ENCODE measurements around the gene SLC22A12. TPM values are rescaled to one million over a fixed set of nuclear protein-coding genes. Genes with fewer than 3 reads are reported as not detected.
"Not testable (repeated sequence)": the region's sequence is repeated elsewhere in the genome, so short reads cannot be mapped to it uniquely, and the experiment has no call there.

The SLC22A12 gene
- polyA plus RNA-seq, 6 donors from 2014 or later = not detected

DNA sequence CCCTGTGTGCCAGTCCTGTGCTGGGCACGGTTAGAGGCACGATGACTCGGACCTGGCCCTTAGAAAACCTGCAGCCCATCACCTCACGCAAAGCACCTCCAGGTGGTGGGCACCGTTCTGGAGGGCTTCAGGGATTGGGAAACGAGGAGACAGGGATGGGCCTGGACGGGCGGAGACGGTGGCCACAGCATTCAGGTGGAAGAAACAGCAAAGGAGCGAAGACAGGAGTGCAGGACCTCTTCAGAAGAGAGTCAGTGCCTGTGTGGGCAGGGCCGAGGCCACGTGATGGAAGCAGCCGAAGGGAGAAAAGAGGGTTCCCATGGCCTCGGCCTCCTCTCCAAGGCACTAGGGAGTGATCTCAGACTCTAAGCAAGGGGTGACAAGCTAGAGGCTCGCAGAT lies 8.1 kb upstream of the SLC22A12 start:
- peaks cover 5 to 6% (median 6%) of the 10 kb centered on the region in 3 donors for H3K4me1 Mint-ChIP-seq
- no peak overlapping the region for H3K27ac Mint-ChIP-seq
- no peak for DNase-seq
- H3K36me3 Mint-ChIP-seq = peaks cover 0 to 3% of the 10 kb centered on the region in 2 donors
- no peak for ATAC-seq (ENCODE audit: low read depth in 2 of 2)
- H3K9me3 Mint-ChIP-seq = peaks cover 0 to 5% (median 2%) of the 10 kb centered on the region in 7 donors
- H3K27me3 Mint-ChIP-seq = peaks cover 0 to 12% (median 12%) of the 10 kb centered on the region in 3 donors
- H3K4me3 Mint-ChIP-seq = no peak overlapping the region

DNA sequence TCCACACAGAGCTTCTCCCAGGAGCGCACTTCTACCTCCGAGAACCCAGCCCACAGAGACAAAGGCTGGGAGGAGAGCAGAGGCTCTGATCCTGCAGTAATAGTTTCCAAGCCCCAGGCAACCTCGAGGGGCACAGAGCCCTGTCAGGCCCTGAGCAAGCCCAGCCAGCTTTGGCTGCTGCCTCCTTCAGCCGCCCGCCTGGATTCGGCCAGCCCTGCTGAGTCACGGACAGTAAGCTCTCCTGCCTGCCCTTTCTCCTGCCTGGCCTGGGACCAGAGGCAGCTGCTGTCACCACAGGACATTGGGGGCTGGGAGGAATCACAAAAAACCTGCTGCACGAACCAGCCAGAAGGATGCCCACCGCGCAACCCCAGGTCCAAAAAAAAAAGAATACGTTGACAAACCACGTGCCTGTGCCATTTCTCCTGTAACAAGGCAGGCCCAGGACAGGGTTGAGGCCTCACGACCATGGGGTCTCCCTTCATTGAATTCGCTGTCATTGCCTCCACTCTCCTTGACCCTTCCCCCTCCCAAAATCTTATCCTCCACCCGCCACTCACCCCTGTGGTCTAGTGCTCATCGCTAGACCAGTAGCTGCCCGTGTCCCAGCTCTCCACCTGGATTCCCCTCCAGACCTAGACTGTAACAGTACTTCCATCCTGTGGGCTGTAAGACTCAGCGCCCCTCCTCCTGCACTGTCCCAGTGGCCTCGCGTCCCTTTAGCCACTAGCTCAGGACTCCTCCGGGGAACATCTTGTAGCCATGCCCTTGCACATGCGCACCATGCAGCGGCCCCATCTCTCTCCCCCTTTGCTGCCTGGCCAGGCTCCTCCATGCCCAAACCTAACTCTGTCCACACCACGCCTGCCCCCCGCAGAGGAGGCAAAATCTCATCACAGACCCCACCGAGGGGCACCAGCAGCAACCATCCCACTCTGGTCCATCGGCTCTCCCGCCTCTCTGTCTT lies 7.4 kb upstream of the SLC22A12 start:
- H3K9me3 Mint-ChIP-seq = peaks cover 4 to 12% (median 9%) of the 10 kb centered on the region in 7 donors
- peaks cover 0 to 18% (median 16%) of the 10 kb centered on the region in 3 donors for H3K27me3 Mint-ChIP-seq
- peaks cover 0 to 10% of the 10 kb centered on the region in 2 donors for H3K36me3 Mint-ChIP-seq
- H3K27ac Mint-ChIP-seq = peak overlapping the region in 1 of 6 donors; percentile 52
- ATAC-seq (ENCODE audit: low read depth in 2 of 2) (no peak), DNase-seq (no peak)
- no peak overlapping the region for H3K4me3 Mint-ChIP-seq
- H3K4me1 Mint-ChIP-seq = peaks cover 0 to 3% (median 0%) of the 10 kb centered on the region in 3 donors

DNA sequence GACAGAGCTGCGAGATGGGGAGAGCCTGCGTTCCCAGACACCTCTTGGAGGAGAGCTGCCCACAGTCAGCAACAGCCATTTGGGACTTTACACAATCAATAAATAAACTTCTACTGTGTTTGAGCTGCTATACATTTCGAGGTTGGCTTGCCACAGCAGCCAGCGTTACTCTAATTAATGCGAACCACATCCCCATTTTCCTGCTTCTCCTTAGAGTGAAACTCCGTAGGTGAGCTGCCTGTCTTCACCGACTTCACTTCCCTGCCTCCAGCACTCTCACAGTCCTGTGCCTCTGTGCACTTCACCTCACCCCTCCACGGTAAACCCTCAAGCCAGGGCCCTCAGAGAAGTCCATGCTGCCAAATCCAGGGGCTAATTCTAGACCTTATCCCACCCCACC lies 5.9 kb upstream of the SLC22A12 start:
- H3K9me3 Mint-ChIP-seq = peaks cover 9 to 20% (median 16%) of the 10 kb centered on the region in 7 donors
- H3K36me3 Mint-ChIP-seq = peaks cover 0 to 18% of the 10 kb centered on the region in 2 donors
- peaks cover 0 to 24% (median 23%) of the 10 kb centered on the region in 3 donors for H3K27me3 Mint-ChIP-seq
- ATAC-seq (ENCODE audit: low read depth in 2 of 2) (no peak), DNase-seq (no peak)
- H3K4me1 Mint-ChIP-seq = peaks cover 0 to 3% (median 0%) of the 10 kb centered on the region in 3 donors
- no peak overlapping the region for H3K4me3 Mint-ChIP-seq
- H3K27ac Mint-ChIP-seq = no peak overlapping the region

DNA sequence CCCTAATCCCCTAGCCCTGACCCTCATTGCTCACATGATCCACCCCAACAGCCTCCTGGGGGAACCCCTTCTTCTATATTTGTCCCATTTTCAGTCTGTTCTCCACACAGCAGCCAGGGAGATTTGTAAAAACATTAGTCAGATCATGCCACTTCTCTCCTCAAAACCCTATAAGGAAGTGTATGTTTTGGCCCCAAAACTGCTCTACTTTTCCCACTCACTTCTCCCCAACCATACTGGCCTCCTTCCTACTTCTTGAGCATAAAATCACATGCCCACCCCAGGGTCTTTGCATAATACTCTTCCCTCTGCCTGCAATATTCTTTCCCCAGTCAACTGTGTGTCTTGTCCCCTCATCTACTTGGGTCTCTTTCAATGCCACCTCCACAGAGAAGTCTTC lies 4.7 kb upstream of the SLC22A12 start:
- Mint-ChIP-seq H3K36me3 (peaks cover 0 to 18% of the 10 kb centered on the region in 2 donors), H3K27ac (peak overlapping the region in 2 of 6 donors; percentile 5 to 41), H3K4me1 (peaks cover 0 to 3% (median 0%) of the 10 kb centered on the region in 3 donors), H3K4me3 (no peak overlapping the region), H3K27me3 (peaks cover 0 to 24% (median 23%) of the 10 kb centered on the region in 3 donors), H3K9me3 (peaks cover 9 to 20% (median 16%) of the 10 kb centered on the region in 7 donors)
- DNase-seq (no peak), ATAC-seq (ENCODE audit: low read depth in 2 of 2) (no peak)

DNA sequence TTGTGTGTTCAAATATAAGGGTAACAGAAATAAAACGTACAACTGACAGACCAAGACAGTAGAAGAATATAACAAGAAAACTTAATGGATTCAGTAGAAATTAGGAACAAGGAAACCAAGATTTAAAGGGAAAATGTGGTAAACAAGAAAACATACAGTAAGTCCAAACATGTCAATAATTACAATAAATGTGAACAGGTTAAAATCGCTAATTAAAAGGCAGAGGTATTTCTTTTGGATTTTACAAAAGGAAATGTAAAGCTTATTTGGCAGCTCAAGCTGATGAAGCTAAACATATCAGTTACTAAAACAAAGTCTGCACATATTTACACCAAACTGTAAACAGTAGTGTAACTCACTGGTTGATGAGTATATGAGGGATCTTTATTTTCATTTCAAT lies 2.3 kb upstream of the SLC22A12 start:
- ATAC-seq (ENCODE audit: low read depth in 2 of 2) = no peak
- Mint-ChIP-seq H3K27me3 (peaks cover 0 to 24% (median 23%) of the 10 kb centered on the region in 3 donors), H3K36me3 (peaks cover 0 to 18% of the 10 kb centered on the region in 2 donors), H3K9me3 (peaks cover 9 to 20% (median 16%) of the 10 kb centered on the region in 7 donors), H3K27ac (no peak overlapping the region), H3K4me1 (peaks cover 0 to 3% (median 0%) of the 10 kb centered on the region in 3 donors), H3K4me3 (no peak overlapping the region)
- no peak for DNase-seq

DNA sequence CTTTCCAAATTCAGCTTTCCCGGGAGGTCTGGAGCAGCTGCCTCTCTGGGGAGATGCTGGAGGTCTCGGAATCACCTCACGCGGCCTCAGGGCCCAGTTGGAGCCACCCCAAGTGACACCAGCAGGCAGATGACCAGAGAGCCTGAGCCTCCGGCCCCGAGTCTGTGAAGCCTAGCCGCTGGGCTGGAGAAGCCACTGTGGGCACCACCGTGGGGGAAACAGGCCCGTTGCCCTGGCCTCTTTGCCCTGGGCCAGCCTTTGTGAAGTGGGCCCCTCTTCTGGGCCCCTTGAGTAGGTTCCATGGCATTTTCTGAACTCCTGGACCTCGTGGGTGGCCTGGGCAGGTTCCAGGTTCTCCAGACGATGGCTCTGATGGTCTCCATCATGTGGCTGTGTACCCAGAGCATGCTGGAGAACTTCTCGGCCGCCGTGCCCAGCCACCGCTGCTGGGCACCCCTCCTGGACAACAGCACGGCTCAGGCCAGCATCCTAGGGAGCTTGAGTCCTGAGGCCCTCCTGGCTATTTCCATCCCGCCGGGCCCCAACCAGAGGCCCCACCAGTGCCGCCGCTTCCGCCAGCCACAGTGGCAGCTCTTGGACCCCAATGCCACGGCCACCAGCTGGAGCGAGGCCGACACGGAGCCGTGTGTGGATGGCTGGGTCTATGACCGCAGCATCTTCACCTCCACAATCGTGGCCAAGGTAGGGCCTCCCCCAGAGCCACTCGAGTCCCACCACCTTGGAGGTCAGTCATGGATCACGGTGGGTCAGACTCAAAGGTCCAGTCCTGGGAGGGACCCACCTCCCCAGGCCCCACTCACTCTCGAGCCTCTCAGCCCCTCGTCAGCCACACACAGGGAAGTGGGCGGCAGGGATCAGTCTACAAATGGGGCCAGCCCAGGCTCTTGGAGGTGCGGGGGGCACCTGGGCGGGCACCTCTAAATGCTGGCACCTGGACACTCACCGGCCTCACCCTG lies 525 bp downstream of the SLC22A12 start:
- Mint-ChIP-seq H3K4me1 (no peaks in the 10 kb centered on the region), H3K9me3 (peaks cover 9 to 20% (median 16%) of the 10 kb centered on the region in 7 donors), H3K36me3 (peaks cover 0 to 18% of the 10 kb centered on the region in 2 donors), H3K4me3 (peak overlapping the region in 1 of 8 donors; percentile 20), H3K27ac (no peak overlapping the region), H3K27me3 (peaks cover 0 to 16% (median 11%) of the 10 kb centered on the region in 3 donors)
- no peak for ATAC-seq (ENCODE audit: low read depth in 2 of 2)
- no peak for DNase-seq

DNA sequence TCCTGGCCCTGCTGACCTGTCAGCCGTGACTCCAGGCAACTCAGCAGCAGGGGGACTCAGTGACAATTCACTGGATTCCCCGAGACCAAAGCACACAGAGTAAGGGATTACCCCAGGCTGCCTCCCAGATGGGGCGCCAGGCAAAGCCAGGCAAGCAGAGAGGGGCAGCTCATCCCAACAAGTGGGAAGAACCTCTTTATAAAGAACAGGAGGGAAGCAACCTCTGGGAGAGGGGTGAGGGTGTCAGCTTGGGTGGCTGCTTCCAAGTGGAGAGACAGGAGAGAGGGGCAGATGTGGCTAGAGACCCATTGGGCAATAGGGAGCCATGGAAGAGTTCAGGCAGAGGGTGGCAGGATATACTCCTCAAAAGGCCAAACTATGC lies 1.2 kb downstream of the SLC22A12 start:
- Mint-ChIP-seq H3K36me3 (peaks cover 0 to 18% of the 10 kb centered on the region in 2 donors), H3K4me1 (no peaks in the 10 kb centered on the region), H3K27me3 (peaks cover 2 to 16% (median 11%) of the 10 kb centered on the region in 3 donors), H3K27ac (no peak overlapping the region), H3K4me3 (no peak overlapping the region), H3K9me3 (peaks cover 9 to 18% (median 16%) of the 10 kb centered on the region in 7 donors)
- ATAC-seq (ENCODE audit: low read depth in 2 of 2) = no peak
- no peak for DNase-seq

DNA sequence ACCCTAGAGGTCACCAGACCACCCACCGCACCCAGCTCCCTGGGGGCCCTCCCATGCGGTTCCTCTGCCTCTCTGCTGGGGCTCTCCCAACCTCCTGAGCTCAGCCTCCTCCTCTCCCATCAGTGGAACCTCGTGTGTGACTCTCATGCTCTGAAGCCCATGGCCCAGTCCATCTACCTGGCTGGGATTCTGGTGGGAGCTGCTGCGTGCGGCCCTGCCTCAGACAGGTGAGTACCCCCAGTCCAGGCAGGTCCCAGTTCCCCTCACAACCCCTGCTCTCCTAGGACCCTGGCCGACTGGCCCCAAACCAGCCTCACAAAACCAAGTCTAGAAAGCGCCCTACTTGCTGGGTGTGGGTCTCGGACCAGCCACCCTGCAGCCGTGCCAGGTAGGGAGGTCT lies 1.6 kb downstream of the SLC22A12 start:
- peaks cover 6 to 15% (median 11%) of the 10 kb centered on the region in 3 donors for H3K27me3 Mint-ChIP-seq
- ATAC-seq (ENCODE audit: low read depth in 2 of 2) = no peak
- H3K27ac Mint-ChIP-seq = peak overlapping the region in 2 of 6 donors; percentile 21 to 82
- H3K4me3 Mint-ChIP-seq = no peak overlapping the region
- no peaks in the 10 kb centered on the region for H3K4me1 Mint-ChIP-seq
- peaks cover 0 to 17% of the 10 kb centered on the region in 2 donors for H3K36me3 Mint-ChIP-seq
- peaks cover 8 to 17% (median 15%) of the 10 kb centered on the region in 7 donors for H3K9me3 Mint-ChIP-seq
- no peak for DNase-seq

DNA sequence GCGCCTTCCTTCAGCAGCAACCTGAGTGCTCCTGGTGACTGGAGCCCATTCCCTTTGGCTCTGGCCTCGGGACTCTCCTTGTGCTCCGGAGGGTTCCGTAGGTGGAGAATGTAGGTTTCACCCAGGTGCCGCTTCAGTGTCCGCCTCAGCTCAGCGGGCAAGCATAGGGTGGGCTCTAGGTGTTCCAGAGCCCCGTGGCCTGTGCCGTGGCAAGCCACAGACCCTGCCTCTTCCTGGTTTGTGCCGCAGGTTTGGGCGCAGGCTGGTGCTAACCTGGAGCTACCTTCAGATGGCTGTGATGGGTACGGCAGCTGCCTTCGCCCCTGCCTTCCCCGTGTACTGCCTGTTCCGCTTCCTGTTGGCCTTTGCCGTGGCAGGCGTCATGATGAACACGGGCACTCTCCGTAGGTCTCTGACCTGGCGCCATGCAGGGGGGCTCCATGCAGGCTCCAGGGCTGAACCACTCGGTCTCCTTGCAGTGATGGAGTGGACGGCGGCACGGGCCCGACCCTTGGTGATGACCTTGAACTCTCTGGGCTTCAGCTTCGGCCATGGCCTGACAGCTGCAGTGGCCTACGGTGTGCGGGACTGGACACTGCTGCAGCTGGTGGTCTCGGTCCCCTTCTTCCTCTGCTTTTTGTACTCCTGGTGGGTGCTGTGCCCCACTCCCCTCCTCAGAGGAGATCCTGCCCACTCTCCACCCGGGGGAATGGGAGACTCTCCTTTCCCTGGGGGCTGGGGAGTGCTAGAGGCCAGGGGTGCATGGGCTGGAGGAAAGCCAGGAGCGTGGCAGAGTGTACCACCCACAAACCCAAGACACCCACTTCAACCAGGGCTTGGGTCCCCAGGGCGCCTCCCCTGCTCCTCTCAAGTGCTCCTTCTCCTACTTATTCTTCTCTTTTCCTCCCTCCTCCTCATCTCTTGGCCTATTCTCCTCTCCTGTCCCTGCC lies 2.4 kb downstream of the SLC22A12 start:
- ATAC-seq (ENCODE audit: low read depth in 2 of 2) = no peak

DNA sequence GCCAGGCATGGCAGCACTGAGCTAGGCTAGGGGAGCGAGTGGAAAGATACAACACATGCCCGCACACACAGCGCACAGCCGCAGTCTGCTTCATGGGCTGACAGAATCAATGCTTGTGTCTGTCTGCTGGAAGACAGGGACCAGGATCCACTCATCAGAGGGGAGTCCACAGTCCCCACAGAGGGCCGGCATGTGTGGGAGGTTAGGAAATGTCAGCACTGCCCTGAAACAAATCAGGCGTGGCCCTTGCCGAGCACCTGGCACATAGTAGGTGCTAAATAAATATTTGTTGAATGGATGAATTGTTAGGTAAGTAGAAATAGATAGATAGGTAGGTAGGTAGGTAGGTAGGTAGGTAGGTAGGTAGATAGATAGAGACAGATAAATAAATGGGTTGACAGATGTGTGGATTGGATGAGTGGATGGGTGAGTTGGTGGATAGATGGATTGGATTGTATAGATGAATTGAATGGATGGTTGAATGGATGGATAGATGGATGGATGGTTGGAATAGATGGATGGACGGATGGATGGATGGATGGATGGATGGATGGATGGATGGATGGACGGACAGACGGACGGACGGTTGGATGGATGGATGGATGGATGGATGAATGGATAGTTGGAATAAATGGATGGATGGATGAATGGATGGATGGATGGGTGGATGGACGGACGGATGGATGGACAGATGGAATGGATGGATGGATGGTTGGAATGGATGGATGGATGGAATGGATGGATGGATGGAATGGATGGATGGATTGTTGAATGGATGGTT lies 3.3 kb downstream of the SLC22A12 start:
- no peak for DNase-seq
- no peak overlapping the region for H3K27ac Mint-ChIP-seq
- no peaks in the 10 kb centered on the region for H3K4me1 Mint-ChIP-seq
- H3K4me3 Mint-ChIP-seq = no peak overlapping the region
- peaks cover 1 to 3% (median 2%) of the 10 kb centered on the region in 7 donors for H3K9me3 Mint-ChIP-seq
- H3K27me3 Mint-ChIP-seq = peaks cover 2 to 11% (median 3%) of the 10 kb centered on the region in 3 donors
- peaks cover 0 to 3% of the 10 kb centered on the region in 2 donors for H3K36me3 Mint-ChIP-seq
- ATAC-seq (ENCODE audit: low read depth in 2 of 2) = no peak

More for the DNA sequence above, 2.4 kb downstream of the SLC22A12 start:
- Mint-ChIP-seq H3K9me3 (peaks cover 3 to 10% (median 9%) of the 10 kb centered on the region in 7 donors), H3K4me1 (no peaks in the 10 kb centered on the region), H3K36me3 (peaks cover 0 to 9% of the 10 kb centered on the region in 2 donors), H3K4me3 (no peak overlapping the region), H3K27me3 (peaks cover 7 to 11% (median 8%) of the 10 kb centered on the region in 3 donors), H3K27ac (peak overlapping the region in 1 of 6 donors; percentile 57)
- no peak for DNase-seq

DNA sequence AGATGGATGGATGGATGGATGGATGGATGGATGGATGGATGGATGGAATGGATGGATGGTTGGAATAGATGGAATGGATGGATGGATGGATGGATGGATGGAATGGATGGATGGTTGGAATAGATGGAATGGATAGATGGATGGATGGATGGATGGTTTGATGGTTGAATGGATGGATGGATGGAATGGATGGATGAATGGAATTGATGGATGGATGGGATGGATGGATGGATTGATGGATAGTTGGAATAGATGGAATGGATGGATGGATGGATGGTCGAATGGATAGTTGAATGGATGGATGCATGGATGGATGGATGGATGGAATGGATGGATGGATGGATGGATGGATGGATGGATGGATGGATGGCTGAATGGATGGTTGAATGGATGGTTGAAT lies 4.9 kb downstream of the SLC22A12 start:
- H3K27me3 Mint-ChIP-seq = peaks cover 0 to 11% (median 0%) of the 10 kb centered on the region in 3 donors
- H3K4me1 Mint-ChIP-seq; ATAC-seq (ENCODE audit: low read depth in 2 of 2); DNase-seq; H3K27ac Mint-ChIP-seq; H3K4me3 Mint-ChIP-seq; H3K36me3 Mint-ChIP-seq; H3K9me3 Mint-ChIP-seq: not testable (repeated sequence)

Measured in naive B cell (primary cell).